GM19328 (cell line): Measurements from ENCODE around the gene PCDHGA9.
"Not testable (repeated sequence)": the region's sequence is repeated elsewhere in the genome, so short reads cannot be mapped to it uniquely, and the experiment has no call there.

ENCODE experiments used
- ATAC-seq: cut with Tn5 transposase; IDR thresholded peaks from one replicate; pipeline ENCODE4 v1.9.1; 2021; ENCODE audit warnings: mild to moderate bottlenecking, moderate library complexity; ENCODE audit not compliant: unreplicated experiment

PCDHGA9 gene

GRCh38 chr5:141413540-141414069 lies 11.0 kb downstream of the PCDHGA9 start:
- ATAC-seq = no peak

DNA sequence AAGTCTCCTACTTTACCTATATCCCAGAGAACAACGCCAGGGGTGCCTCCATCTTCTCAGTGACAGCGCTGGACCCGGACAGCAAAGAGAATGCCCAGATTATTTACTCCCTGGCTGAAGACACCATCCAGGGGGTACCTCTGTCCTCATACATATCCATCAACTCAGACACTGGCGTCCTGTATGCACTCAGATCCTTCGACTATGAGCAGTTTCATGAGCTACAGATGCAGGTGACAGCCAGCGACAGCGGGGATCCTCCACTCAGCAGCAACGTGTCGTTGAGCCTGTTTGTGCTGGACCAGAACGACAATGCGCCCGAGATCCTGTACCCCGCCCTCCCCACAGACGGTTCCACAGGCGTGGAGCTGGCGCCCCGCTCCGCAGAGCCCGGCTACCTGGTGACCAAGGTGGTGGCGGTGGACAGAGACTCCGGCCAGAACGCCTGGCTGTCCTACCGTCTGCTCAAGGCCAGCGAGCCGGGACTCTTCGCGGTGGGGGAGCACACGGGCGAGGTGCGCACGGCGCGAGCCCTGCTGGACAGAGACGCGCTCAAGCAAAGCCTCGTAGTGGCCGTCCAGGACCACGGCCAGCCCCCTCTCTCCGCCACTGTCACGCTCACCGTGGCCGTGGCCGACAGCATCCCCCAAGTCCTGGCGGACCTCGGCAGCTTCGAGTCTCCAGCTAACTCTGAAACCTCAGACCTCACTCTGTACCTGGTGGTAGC lies 12.1 kb downstream of the PCDHGA9 start:
- not testable (repeated sequence) for ATAC-seq

DNA sequence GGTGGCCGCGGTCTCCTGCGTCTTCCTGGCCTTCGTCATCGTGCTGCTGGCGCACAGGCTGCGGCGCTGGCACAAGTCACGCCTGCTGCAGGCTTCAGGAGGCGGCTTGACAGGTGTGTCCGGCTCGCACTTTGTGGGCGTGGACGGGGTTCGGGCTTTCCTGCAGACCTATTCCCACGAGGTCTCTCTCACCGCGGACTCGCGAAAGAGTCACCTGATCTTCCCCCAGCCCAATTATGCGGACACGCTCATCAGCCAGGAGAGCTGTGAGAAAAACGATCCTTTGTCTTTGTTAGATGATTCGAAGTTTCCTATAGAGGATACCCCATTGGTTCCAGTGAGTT lies 12.7 kb downstream of the PCDHGA9 start:
- ATAC-seq = not testable (repeated sequence)

GRCh38 chr5:141417494-141418172 lies 15.1 kb downstream of the PCDHGA9 start, which contains the start of gene PCDHGB7:
Gene PCDHGB7, plus strand, starts transcription at chr5:141417677. Its CDS starts 183 bp downstream, at chr5:141417860.
- ATAC-seq = peak; percentile 61

GRCh38 chr5:141419074-141419880 lies 16.7 kb downstream of the PCDHGA9 start:
- ATAC-seq = no peak

DNA sequence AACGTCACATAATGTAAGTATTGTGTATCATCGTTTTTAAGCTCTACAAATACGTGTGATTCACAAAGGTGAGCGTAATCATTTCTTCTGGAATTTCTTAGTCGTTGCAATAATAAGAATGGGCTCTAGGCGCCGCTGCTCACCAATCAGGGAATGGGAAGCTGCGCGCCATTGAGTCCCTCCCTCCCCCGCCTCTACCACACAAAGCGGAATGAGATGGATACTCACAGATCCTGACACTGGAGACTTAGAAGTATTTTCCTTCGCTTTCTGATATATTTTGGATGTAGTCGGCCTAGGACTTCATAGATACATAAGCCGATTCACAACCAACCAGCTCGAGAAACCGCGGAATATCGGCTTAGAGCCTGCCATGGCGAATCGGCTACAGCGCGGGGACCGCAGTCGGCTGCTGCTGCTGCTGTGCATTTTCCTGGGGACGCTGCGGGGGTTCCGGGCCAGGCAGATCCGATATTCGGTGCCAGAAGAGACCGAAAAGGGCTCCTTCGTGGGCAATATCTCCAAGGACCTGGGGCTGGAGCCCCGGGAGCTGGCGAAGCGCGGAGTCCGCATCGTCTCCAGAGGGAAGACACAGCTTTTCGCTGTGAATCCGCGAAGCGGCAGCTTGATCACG lies 18.4 kb downstream of the PCDHGA9 start, which contains the start of gene PCDHGA11:
TSS of gene PCDHGA11 (plus strand) at position 197 of the 634 bp plus-strand sequence. CDS start at position 374, 177 bp downstream.
- ATAC-seq = no peak

- no peak for ATAC-seq
Measured at GRCh38 chr5:141421489-141421855, 18.9 kb downstream of the PCDHGA9 start.

- no peak for ATAC-seq
Measured at GRCh38 chr5:141422742-141423291, 20.2 kb downstream of the PCDHGA9 start.

GRCh38 chr5:141427783-141428426 lies 25.3 kb downstream of the PCDHGA9 start:
- ATAC-seq = no peak

DNA sequence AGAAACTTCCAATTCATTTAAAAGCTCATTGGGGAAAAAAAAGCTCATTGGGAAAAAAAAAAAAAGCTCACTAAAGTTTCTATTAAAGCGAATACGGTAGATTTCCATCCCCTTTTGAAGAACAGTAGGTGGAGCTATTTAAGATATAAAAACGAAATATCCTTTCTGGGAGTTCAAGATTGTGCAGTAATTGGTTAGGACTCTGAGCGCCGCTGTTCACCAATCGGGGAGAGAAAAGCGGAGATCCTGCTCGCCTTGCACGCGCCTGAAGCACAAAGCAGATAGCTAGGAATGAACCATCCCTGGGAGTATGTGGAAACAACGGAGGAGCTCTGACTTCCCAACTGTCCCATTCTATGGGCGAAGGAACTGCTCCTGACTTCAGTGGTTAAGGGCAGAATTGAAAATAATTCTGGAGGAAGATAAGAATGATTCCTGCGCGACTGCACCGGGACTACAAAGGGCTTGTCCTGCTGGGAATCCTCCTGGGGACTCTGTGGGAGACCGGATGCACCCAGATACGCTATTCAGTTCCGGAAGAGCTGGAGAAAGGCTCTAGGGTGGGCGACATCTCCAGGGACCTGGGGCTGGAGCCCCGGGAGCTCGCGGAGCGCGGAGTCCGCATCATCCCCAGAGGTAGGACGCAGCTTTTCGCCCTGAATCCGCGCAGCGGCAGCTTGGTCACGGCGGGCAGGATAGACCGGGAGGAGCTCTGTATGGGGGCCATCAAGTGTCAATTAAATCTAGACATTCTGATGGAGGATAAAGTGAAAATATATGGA lies 27.9 kb downstream of the PCDHGA9 start, which contains the start of gene PCDHGA12:
TSS of gene PCDHGA12 (plus strand) at position 176 of the 782 bp plus-strand sequence. CDS start at position 429, 253 bp downstream.
- peak; percentile 89 for ATAC-seq

GRCh38 chr5:141431286-141431685 lies 28.7 kb downstream of the PCDHGA9 start:
- no peak for ATAC-seq

GRCh38 chr5:141432308-141432707 lies 29.7 kb downstream of the PCDHGA9 start:
- ATAC-seq = not testable (repeated sequence)

DNA sequence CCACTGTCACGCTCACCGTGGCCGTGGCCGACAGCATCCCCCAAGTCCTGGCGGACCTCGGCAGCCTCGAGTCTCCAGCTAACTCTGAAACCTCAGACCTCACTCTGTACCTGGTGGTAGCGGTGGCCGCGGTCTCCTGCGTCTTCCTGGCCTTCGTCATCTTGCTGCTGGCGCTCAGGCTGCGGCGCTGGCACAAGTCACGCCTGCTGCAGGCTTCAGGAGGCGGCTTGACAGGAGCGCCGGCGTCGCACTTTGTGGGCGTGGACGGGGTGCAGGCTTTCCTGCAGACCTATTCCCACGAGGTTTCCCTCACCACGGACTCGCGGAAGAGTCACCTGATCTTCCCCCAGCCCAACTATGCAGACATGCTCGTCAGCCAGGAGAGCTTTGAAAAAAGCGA lies 30.1 kb downstream of the PCDHGA9 start:
- not testable (repeated sequence) for ATAC-seq

GRCh38 chr5:141434006-141434405 lies 31.4 kb downstream of the PCDHGA9 start:
- no peak for ATAC-seq

- ATAC-seq = no peak
Measured at GRCh38 chr5:141437221-141437620, 34.6 kb downstream of the PCDHGA9 start.

DNA sequence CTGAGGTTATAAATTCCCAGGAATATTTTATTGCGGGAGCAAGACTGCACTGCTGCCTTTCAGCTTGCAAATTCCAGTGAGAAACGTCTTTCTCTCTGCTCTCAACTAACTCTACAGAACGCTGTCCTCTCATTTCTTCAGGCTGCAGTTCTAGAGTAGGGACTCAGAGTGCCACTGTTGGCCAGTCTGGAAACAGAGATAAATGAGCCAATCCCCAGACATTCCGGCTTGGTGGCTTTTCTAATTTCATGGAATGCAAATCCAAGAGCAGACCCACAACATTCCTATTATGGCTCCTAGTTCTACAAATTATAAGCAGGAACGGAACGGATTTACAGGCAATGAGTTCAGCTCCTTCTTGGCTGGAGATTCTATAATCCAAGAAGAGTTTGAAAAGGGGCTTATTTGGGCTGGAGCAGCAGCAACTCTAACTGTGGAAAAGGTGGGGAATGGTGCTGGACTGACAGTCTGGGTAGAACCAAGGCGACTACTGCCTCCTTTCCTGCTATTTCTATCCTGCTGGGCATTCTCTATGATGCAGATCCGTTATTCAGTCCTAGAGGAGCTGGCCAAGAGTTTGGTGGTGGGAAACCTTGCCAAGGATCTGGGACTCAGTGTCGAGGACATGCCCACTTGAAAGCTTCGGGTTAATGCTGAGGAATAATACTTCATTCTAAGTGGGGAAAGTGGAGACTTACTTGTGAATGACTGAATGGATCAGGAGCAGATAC lies 37.0 kb downstream of the PCDHGA9 start:
- ATAC-seq = no peak

- ATAC-seq = no peak
Measured at GRCh38 chr5:141440341-141440740, 37.8 kb downstream of the PCDHGA9 start.

GRCh38 chr5:141441571-141442170 lies 39.1 kb downstream of the PCDHGA9 start:
- ATAC-seq = no peak
